ENCODE data around the gene SDS.

- TF ChIP-seq CEBPB (IDR thresholded peaks at IDR 0.05) (no peak), EP300 (IDR thresholded peaks at IDR 0.05; ENCODE audit: borderline replicate concordance) (no peak), NFIC (IDR thresholded peaks at IDR 0.05) (no peak), YY1 (IDR thresholded peaks at IDR 0.05; ENCODE audit: low read depth) (no peak), TCF12 (IDR thresholded peaks at IDR 0.05; ENCODE audit: low read depth) (no peak), RAD21 (IDR thresholded peaks at IDR 0.05; ENCODE audit: low read depth) (no peak), FOXM1 (IDR thresholded peaks at IDR 0.05; ENCODE audit: borderline replicate concordance, low read depth) (no peak), MAX (IDR thresholded peaks at IDR 0.05) (no peak), TEAD4 (IDR thresholded peaks at IDR 0.05) (no peak), TAF1 (IDR thresholded peaks at IDR 0.05; ENCODE audit: low read depth) (no peak), EGR1 (IDR thresholded peaks at IDR 0.05) (no peak)
- TF ChIP-seq, protein P1, sequence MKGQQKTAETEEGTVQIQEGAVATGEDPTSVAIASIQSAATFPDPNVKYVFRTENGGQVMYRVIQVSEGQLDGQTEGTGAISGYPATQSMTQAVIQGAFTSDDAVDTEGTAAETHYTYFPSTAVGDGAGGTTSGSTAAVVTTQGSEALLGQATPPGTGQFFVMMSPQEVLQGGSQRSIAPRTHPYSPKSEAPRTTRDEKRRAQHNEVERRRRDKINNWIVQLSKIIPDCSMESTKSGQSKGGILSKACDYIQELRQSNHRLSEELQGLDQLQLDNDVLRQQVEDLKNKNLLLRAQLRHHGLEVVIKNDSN (IDR thresholded peaks at IDR 0.05), result no peak
Measured at GRCh38 chr12:113359133-113359938, 44.4 kb downstream of the SDS start.
